ENCODE results near the gene PPP1R14D.
"Not testable (repeated sequence)": the region's sequence is repeated elsewhere in the genome, so short reads cannot be mapped to it uniquely, and the experiment has no call there.

PPP1R14D gene

GRCh38 chr15:40828447-40829036 lies at the start of gene PPP1R14D:
TSS of gene PPP1R14D (minus strand) at chr15:40828708. CDS start at chr15:40828641, 67 bp downstream.
- DNase-seq, result no peak

- DNase-seq, result no peak
Measured at GRCh38 chr15:40877694-40878093, 49.2 kb upstream of the PPP1R14D start.

DNA sequence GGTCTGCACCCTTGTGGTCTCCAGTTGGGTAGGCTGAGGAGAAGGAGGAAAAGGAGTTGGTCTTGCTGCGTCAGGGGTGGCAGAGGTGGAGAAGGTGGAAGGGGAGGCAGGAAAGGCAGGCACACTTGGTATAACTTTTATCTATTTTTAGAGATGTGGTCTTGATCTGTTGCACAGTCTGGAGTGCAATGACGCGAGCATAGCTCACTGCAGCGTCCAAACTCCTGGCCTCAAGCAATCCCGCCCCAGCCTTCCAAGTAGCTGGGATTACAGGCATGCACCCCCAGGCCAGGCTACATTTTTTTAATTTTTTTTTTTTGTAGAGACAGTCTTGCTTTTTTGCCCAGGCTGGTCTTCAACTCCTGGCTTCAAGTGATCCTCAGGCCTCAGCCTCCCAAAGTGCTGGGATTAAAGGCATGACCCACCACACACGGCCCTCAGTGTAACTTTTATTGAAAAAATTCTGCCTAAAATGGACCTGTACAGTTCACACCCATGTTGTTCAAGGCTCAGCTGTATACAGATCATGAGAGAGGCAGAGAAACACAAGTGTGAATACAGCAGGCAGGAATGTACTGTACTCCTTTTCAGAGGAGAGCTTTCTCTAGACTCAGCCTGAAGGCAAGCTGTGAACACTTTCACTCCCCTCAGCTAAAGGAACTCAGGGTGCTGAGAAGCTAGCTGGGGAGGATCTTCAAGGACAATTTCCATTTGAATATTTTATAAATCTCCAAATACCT lies 47.7 kb upstream of the PPP1R14D start:
- DNase-seq, result no peak

- DNase-seq, result peak; percentile 88
Measured at GRCh38 chr15:40873694-40874561, 45.4 kb upstream of the PPP1R14D start, which contains the start of gene RHOV. TSS of gene RHOV (minus strand) at chr15:40874234. CDS start at chr15:40874139, 95 bp downstream.

GRCh38 chr15:40872791-40873693 lies 44.5 kb upstream of the PPP1R14D start:
- no peak for DNase-seq

- DNase-seq, result no peak
Measured at GRCh38 chr15:40871749-40872617, 43.5 kb upstream of the PPP1R14D start.

- DNase-seq, result no peak
Measured at GRCh38 chr15:40870716-40871115, 42.2 kb upstream of the PPP1R14D start.

GRCh38 chr15:40869686-40870085 lies 41.2 kb upstream of the PPP1R14D start:
- DNase-seq, result no peak

- DNase-seq, result no peak
Measured at GRCh38 chr15:40867199-40867598, 38.7 kb upstream of the PPP1R14D start.

DNA sequence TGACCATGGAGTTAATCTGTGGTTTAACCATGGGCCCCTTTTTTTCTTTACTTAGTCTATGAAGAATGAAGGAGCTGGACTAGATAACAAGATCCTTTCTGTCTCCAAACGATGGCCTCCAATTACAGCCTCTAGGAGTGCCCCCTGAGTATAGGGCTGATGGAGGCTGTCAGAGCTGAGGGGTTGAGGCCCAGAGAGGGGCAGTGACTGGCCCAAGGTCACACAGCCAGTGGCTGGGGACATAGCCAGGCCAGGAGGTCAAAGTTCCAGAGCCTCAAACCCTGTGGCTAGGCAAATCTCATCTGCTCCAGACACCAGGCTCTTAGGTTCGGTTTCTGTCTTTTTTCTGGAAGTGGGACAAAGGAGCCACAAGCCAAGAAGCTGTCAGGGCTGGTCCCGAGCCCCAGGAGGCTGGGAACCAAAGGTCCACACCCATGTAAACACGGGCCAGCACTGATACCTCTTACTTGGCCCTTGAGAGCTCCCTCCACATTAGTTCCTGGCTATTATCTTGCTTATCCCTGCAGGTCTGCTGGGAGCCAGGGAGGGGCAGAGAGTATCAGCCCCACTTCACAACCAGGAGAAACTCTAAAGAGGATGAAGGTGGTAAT lies 35.3 kb upstream of the PPP1R14D start:
- no peak for DNase-seq

DNA sequence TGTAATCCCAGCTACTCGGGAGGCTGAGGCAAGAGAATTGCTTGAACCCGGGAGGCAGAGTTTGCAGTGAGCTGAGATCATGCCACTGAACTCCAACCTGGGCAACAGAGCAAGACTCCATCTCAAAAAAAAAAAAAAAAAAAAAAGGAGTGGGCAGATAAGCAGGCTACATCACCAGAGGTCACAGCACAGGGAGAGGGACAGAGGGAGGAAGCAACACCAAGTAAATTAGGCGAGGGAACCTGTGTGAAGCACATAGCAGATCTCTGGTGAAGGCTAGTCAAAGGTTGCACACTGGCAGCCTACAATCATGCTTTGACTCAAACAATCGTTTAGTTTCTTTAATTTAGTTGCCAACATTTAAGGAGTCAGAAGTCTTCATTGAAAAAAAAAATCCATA lies 32.6 kb upstream of the PPP1R14D start:
- DNase-seq, result not testable (repeated sequence)

- DNase-seq, result peak; percentile 51
Measured at GRCh38 chr15:40859206-40859851, 30.8 kb upstream of the PPP1R14D start.

DNA sequence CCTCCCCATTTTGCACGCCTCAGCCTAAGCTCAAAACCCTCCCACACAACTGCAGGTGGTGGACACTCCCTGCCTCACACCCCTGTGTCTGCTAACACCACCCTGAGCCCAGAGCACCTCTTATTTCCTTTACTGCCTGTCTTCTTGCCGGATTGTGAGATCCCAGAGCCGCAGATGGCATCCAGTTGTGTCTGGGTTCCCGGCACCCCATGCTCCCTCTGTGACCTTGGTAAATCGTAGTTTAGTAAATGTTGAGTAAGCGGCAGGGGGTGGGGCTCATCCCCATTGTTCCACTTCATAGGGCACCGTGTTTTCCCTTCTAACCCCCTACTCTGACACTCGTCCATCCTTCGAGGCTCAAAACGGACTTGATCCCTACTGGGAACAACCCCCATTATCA lies 30.2 kb upstream of the PPP1R14D start:
- DNase-seq, result no peak

GRCh38 chr15:40857601-40858341 lies 29.3 kb upstream of the PPP1R14D start:
- peak; percentile 87 for DNase-seq

- DNase-seq, result no peak
Measured at GRCh38 chr15:40856746-40857145, 28.2 kb upstream of the PPP1R14D start.

DNA sequence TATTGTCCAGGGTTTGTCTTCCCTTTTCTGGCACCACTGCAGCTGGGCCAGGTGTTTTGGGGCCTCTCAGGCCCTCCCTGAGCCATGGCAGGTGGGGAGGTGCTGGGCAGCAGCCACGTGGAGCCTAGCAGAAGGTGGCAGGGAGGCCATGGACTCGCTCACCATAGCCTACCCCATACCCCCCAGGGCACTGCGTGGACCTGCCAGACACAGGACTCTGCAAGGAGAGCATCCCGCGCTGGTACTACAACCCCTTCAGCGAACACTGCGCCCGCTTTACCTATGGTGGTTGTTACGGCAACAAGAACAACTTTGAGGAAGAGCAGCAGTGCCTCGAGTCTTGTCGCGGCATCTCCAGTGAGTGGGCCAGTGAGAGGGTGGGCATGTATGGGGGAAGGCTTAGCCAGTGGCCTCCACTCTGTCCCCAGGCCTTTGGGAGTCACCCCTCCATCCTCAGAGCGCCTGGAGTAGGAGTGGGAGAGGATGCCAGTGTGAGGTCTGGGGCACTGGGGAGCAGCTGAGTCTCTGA lies 27.3 kb upstream of the PPP1R14D start:
- DNase-seq, result no peak

DNA sequence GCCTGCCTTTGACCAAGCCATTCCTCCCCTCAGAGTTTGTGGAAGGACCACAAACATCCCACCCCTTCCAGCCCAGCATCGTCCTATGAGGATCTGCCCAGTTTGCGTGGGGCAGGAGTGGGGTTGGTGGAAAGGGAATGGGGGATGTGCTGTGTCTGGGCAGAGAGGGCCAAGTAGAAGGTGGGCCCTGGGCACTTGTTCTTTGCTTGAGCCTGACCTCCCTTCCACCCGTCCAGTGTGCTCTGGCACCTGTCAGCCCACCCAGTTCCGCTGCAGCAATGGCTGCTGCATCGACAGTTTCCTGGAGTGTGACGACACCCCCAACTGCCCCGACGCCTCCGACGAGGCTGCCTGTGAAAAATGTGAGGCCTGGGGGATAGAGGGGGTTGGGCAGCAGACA lies 25.7 kb upstream of the PPP1R14D start:
- no peak for DNase-seq

DNA sequence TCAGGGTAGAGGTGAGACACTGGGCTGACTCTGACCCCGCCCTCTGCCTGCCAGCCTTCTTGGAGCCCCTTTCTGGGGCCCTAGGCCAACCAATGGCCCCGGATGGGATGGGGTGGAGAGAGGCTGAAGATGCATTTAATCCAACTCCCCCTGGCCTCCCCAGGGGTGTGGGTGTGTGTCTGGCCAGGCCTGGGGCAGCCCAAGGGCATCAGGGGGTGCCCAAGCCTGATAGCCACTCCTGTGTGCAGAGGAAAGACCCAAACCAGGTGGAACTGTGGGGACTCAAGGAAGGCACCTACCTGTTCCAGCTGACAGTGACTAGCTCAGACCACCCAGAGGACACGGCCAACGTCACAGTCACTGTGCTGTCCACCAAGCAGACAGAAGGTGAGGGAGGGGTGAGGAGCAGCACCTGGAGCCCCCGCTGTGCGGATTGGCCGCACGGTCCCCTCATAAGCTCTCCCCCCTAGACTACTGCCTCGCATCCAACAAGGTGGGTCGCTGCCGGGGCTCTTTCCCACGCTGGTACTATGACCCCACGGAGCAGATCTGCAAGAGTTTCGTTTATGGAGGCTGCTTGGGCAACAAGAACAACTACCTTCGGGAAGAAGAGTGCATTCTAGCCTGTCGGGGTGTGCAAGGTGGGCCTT lies 24.9 kb upstream of the PPP1R14D start:
- DNase-seq, result no peak

GRCh38 chr15:40852529-40852928 lies 24.0 kb upstream of the PPP1R14D start:
- DNase-seq, result no peak

Data from NCI-H2171 treated with DMSO at 0.1 percent for 48 hours (cell line).